Liver (tissue), 3 donors: ENCODE measurements around the gene FREM2.

ENCODE experiments used
- CTCF ChIP-seq: fragments of 150-350 bp; IDR thresholded peaks from 2 replicates; pipeline ENCODE4 v1.5.1; 2017; ENCODE audit warnings: improper control_type of control experiment, low read depth, low read length; ENCODE audit not compliant: missing input control
- GABPA ChIP-seq, 2 donors: IDR thresholded peaks in 1 of 2; conservative IDR thresholded peaks in 1 of 2; 2 replicates each; pipeline ENCODE4 v1.6.1; 2016; ENCODE audit warnings: antibody characterized with exemption in 2 of 2, mild to moderate bottlenecking in 1 of 2, moderate library complexity in 1 of 2
- JUND ChIP-seq, 2 donors: IDR thresholded peaks; 2 replicates each; pipeline ENCODE4 v1.6.1; 2016; ENCODE audit warnings: antibody characterized with exemption in 2 of 2
- MAX ChIP-seq: IDR thresholded peaks from 2 replicates; pipeline ENCODE4 v1.6.1; 2016; ENCODE audit warnings: antibody characterized with exemption
- RAD21 ChIP-seq, 2 donors: IDR thresholded peaks; 2 replicates each; pipeline ENCODE4 v1.6.1; 2016; ENCODE audit warnings: antibody characterized with exemption in 2 of 2, mild to moderate bottlenecking in 2 of 2
- REST ChIP-seq: IDR thresholded peaks from 2 replicates; pipeline ENCODE4 v1.6.1; 2016; ENCODE audit warnings: antibody characterized with exemption, mild to moderate bottlenecking
- TAF1 ChIP-seq: conservative IDR thresholded peaks from 2 replicates; pipeline ENCODE4 v1.6.1; 2016; ENCODE audit warnings: antibody characterized with exemption, mild to moderate bottlenecking
- YY1 ChIP-seq: IDR thresholded peaks from 2 replicates; pipeline ENCODE4 v1.6.1; 2016; ENCODE audit warnings: antibody characterized with exemption, mild to moderate bottlenecking
- ZBTB33 ChIP-seq: IDR thresholded peaks from 2 replicates; pipeline ENCODE4 v1.6.1; 2016; ENCODE audit warnings: antibody characterized with exemption
- donor health status: healthy.
- donor health status: healthy.

GRCh38 chr13:38863536-38863935 lies 176.7 kb downstream of the FREM2 start:
- TF ChIP-seq ZBTB33 = no peak
- no peak for TF ChIP-seq CTCF
- no peak for TF ChIP-seq MAX
- TF ChIP-seq RAD21 (IDR thresholded peaks at IDR 0.05) = no peak
- TF ChIP-seq REST = no peak
- TF ChIP-seq GABPA (IDR thresholded peaks at IDR 0.05 in 1 of 2, conservative IDR thresholded peaks at IDR 0.05 in 1 of 2) = no peak
- TF ChIP-seq TAF1 = no peak
- no peak for TF ChIP-seq JUND (IDR thresholded peaks at IDR 0.05)
- TF ChIP-seq YY1 = no peak
